T-helper 2 cell treated with Interferon-gamma antibody and Interleukin-4, amounts not matched to agents 100 ng/mL and 5 ng/mL, for 36 hours (primary cell): ENCODE data around the gene ZCRB1. TPM values are rescaled to one million over a fixed set of nuclear protein-coding genes. Genes with fewer than 3 reads are reported as not detected.

ENCODE experiments used
- intact Hi-C: fragments of 100-400 bp; cut with micrococcal nuclease; formaldehyde crosslinking; loops from one replicate; pipeline ENCODE4 v1.15.1; 2023
- total RNA-seq: library from RNA; stranded (reverse); gene quantifications from 2 replicates; pipeline ENCODE4 v1.2.3, GENCODE V29; 2022

The ZCRB1 gene
- total RNA-seq, 1 donor from 2014 or later = 45.5 TPM

DNA sequence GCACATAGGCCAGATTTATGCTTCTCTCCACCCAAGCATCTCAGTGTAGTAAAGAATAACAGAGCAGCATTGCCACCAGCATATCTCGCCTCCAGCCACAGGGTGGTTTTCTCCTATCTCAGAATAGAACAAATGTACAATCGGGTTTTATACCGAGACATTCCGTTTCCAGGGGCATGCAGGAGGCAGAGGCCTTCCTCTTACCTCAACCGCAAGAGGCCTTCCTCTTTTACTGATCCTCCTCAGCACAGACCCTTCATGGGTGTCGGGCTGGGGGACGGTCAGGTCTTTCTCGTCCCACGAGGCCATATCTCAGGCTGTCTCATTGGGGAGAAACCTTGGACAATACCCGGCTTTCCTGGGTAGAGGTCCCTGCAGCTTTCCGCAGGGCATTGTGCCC lies 4.2 kb upstream of the ZCRB1 start:
- intact Hi-C loops = loop anchor here (5.0 kb wide), 1 partner anchor 42 kb away; no protein-coding TSS in a partner anchor

DNA sequence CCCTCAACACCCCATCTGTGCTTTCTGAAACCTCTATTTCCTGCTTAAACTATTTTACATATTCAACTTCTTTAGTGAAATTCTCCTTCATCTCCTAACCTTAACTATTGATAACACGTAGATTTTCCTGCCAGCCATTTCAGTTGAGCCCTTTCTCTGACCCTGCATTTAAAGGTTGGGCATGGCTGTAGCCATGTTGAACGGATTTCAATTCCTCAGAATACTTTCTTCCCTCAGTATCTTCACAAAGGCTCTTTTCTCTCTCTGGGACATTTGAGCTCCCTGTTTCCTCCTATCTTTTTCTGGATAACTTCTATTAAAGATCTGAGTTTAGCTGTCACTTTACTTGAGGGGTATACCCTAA lies 1.3 kb upstream of the ZCRB1 start:
- intact Hi-C loops = loop anchor here (2.0 kb wide), 3 partner anchors 182 to 1480 kb away; partner anchors contain the start of genes GXYLT1 and TWF1

DNA sequence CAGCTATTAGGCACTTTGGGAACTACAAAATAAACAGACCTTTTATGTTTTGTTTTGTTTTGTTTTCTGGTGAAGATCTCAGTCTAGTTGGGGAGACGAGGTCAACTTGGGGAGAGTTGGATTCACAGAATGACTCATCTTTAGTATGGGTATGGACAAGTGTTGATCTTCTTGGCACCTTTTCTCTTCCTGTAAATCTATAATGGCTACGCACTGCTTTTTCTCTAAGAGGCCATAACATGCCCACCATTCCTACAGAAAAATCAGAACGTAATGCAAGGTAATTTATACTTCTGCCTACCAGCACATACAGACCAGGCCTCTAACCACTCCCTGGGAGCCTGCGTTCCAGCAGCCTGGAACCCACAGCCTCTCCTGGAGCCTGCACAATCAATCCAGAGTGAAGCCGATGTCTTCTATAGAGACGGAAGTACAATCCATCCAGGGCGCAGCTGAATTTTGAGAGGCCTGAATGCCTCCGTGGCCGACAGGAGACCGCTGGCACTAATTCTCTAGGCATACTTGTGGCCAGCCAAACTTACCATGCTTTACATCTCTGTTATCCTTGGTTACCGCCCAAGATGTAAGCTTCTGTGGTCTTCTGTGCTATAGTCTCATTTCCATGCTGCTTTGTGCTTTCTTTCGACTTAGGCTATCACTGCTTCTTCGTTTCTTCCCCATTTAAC lies 790 bp upstream of the ZCRB1 start:
- intact Hi-C loops = loop anchor here (1.0 to 2.0 kb wide), 4 partner anchors 88 to 1480 kb away; partner anchors contain the start of genes GXYLT1, TWF1 and YAF2

DNA sequence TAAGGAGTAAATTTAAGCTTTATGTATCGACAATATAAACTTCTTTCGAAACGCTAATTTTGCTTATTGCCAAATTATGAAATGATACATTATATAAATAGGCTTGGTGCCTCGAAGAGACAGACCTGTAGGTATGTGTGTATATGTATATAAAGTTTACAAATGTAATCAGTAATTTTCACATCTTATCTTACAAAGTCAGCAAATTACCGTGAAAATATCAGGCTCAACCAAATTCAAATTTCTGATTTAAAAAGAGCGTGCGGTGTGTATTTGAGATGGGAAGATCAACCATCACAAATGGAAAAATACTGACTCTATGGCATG lies 605 bp downstream of the ZCRB1 start:
- intact Hi-C loops = no loop called here

DNA sequence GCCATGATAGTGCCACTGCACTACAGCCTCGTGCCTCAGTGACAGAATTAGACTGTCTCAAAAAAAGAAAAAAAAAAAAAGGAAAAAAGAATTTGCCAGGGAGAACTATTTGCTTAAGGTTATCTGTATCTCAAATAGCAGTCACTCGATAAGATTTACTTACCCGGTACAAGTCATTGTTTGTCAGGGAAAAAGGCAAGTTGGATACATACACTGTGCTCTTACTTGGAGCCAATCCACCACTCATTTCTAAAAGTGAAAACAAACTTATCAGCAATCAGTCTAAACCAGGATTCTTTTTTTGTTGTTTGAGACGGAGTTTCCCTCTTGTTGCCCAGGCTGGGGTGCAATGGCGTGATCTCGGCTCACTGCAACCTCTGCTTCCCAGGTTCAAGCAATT lies 2.0 kb downstream of the ZCRB1 start:
- intact Hi-C loops = no loop called here

DNA sequence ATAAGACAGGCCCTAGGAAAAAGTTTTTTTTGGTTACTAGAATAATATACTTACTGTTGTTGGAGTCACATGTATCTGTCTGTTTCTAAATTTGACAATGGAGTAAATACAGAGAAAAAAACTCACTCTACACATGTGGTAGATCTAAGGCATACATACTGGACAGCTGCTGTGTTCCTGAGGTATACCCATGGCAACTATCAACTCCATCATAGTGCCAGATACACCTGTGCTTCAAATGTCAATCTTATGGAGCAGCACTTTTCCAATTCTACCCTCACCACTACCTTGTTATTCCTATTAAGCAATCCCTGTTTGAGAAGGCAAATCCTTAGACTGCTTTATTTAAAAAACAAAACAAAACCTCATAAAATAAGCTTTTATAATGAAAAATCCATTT lies 3.3 kb downstream of the ZCRB1 start:
- intact Hi-C loops = no loop called here

DNA sequence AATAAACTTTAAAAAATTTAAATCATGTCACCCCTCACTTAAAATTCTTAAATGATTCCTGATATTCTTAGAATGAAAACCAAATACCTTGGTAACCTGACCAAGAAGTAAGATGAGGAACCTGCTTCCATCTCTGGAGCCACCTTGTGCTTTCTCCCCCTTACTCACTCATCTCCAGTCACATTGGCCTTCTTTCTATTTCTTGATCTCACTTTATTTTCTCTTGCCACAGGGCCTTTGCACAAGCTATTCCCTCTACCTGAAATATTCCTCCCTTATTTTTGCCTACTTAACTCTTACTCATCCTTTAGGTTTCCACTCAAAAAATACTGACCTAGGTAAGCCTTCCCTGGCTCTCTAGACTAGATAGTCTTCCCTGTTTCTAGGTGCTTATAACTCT lies 5.1 kb downstream of the ZCRB1 start:
- intact Hi-C loops = no loop called here

DNA sequence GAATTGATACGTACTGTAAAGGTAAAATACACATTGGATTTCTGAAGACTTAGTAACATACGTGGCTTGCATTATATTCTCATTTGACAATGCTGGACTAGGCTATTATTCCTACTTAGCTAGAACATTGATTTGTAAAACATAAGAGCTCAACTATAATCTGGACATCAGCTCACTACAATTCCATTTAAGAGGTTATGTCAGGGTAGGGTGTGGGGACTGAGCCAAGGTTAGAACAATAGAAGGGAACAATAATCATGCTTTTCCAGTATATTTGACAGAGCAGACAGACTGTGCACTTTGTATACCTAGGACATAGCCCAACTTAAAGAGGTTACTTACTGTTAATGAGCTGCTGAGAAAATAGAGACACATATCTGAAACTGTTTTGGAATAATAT lies 10.8 kb downstream of the ZCRB1 start:
- intact Hi-C loops = no loop called here

DNA sequence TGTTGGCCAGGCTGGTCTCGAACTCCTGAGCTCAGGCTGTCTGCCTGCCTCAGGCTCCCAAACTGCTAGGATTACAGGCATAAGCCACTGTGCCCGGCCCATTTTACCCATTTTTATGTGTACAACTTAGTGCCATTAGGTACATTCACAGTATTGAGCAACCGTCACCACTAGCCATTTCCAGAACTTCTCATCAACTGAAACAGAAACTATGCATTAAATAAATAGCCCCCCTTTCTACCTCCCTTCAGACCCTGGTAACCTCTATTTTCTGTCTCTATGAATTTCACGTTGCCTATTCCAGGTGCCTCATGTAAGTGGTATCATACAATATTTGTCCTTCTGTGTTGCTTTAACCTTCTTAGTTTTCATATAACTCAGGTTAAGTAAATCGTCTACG lies 15.9 kb downstream of the ZCRB1 start:
- intact Hi-C loops = no loop called here

DNA sequence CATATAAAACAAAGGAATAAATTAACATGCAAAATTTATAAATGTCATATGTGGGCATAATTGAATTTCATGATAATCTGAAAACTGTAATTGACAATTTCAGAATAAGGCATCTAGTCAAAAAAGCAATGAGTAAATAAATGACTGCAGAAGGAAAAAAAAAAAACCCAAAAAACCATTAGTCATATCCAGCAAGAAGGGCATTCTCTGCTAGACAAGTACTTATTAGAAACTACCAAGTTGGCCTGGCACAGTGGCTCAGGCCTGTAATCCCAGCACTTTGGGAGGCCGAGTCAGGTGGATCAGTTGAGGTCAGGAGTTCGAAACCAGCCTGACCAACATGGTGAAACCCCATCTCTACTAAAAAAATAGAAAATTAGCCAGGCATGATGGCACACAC lies 17.5 kb downstream of the ZCRB1 start:
- intact Hi-C loops = no loop called here

DNA sequence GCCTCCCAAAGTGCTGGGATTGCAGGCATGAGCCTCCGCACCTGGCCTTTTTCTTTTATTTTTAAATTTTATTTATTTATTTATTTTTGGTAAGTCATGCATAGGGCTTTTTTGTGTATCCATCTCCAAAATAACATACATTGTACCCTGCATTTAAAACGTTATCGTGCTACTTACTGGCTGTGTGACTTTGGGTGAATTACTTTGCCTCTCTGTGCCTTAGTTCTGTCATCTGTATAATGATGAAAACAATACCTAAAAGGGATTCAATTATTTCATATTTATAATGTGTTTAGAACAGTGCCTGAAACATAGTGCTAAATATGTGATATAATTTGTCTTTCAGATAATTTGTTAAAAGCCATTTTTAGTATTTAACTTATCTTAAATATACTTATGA lies 19.6 kb downstream of the ZCRB1 start:
- intact Hi-C loops = no loop called here

DNA sequence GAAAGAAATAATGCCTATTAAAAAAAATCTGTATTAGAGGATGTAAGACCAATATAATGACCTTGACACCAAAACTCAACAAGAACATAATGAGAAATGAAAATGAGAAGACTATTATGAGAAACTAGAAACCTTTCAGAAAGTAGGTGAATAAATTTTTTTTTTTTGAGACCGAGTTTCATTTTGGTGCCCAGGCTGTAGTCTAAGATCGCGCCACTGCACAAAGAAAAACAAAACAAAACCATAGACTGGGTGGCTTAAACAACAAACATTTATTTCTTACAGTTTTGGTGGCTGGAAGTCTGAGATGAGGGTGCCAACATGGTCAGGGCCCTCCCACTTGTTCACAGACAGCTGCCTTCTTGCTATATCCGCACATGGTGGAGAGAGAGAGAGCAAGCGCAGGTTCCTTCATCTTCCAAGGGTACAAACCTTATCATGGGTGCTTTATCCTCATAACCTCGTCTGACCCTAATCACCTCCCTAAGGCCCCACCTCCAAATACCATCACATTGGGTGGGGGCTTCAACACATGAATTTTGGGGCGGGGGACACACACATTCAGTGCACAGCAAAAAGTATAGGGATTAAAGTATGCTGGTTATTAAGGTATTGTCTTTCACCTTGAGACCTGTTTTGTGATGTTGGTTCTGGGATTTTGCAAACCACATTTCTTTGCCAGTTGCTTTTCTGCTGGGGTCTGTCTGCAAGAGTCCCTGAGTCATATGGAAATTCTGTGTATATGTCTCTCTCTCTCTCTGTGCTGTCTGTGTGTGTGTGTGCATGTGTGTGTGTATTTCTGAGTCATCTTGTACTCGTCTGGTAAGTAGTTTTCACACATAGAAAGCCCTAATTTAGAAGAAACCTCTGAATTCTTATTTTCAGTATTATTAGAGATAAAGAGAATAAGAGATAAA lies 26.2 kb downstream of the ZCRB1 start:
- intact Hi-C loops = no loop called here

DNA sequence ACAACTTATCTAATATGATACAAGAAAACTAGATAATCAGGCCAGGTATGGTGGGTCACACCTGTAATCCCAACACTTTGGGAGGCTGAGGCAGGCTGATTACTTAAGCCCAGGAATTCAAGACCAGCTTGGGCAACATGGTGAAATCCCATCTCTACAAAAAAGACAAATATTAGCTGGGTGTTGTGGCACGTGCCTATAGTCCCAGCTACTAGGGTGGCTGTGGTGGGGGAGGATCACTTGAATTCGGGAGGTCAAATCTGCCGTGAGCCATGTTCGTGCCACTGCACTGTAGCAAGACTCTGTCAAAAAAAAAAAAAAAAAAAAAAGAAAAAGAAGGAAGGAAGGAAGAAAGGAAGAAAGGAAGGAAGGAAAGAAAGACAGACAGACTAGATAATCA lies 27.0 kb downstream of the ZCRB1 start:
- intact Hi-C loops = no loop called here

DNA sequence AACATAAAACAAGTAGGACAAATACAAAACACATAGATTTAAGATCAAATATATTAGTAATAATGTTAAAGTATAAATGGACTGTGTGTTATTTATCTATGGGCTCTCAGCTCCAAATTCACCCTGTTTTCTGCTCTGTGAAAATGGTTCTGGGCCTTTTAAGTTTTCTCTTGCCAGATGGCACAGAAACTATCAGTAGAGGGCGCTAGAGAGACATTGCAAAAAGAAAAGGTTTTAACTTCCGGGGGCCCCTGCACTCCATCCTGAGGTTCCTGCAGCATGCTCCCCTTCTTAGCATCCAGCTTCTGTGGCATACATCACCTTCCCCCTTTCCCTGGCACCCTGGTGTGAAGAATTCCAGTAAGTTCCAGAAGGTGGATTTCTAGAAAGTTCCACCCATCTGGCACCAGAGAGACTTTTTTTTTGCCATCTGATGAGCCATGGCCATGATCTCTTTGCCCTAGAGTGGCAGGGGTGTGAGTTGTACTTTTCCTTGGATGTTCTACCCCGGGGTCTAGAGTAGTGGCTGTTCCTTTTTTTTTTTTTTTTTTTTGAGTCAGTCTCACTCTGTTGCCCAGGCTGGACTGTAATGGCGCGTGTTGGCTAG lies 29.3 kb downstream of the ZCRB1 start:
- intact Hi-C loops = no loop called here

DNA sequence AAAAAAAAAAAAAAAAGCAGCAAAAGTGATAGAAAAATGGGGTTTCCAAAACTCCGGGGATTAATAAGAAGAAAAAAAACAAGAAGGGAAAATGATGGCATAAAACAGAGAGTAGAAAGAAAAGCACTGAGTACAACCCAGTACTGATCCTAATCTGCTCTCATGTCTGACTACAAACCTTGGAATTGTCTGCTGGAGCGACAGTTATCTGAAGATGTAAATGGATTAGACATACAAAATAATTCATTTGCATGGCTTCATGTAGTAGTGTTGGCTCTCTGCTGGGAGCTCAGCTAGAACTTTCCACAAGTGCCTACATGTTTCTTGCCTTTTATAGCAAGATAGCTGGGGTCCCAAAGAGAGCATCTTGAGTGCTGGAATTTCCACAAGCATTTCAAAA lies 34.2 kb downstream of the ZCRB1 start:
- intact Hi-C loops = no loop called here

DNA sequence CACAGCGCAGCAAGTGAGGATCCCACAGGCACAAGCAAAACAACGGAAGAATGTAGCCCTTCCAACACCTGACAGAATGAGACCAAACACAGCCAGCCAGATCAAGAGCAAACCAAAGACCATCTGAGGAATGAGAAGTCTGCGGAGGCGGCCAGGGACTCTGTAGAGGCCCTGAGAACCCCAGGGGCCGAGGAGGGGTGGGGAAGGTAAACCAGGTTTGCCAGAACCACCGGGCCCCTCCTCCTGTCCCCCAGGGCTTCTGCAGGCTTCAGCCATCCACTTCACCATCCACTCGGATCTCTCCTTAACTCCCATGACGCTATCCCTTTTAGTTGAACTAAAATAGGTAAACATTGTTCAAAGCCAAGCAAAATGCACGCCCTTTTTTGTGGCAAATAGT lies 37.4 kb downstream of the ZCRB1 start:
- intact Hi-C loops = no loop called here

DNA sequence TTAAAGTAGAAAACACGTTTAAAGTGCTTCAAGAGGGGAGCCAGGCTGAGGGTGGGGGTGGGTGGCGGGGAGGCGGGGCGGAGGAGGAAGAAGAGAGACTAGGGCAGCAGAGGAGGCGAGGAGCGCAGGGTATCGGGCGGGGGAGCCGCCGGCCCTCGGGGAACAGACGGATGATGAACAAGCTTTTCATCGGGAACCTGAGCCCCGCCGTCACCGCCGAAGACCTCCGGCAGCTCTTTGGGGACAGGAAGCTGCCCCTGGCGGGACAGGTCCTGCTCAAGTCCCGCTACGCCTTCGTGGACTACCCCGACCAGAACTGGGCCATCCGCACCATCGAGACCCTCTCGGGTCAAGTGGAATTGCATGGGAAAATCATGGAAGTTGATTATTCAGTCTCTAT lies 39.2 kb downstream of the ZCRB1 start:
- intact Hi-C loops = no loop called here

DNA sequence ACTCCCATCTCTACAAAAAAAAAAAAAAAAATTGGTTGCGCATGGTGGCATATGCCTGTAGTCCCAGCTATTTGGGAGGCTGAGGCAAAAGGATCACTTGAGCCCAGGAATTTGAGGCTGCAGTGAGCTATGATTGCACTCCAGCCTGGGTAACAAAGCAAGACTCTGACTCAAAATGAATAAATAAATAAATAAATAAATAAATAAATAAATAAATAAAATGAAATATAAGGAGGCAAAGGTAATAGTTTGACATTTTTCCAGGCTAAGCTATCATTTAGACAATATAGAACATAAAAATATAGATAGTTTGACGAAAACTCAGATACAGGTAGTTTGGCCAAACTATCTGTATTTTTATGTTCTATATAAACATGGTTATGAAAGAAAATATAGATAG lies 40.5 kb downstream of the ZCRB1 start:
- intact Hi-C loops = no loop called here

DNA sequence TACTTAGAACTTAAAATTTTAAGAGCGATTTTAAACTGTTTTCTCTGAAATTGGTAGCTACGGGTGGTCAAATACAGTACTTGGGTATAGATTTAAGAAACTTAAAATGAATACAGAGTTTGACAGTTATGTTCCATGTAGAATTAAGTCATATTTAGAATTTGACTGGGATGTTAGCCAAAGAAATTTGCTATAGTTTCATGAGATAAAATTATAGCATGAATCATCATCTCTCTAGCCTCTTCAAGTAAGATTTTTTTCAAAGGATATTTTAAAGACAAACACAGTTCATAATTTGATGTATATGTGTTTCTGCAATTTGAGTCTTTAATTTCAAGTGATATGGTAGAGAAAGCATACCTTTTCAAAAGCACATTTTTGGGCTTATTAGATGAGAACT lies 41.0 kb downstream of the ZCRB1 start:
- intact Hi-C loops = no loop called here

DNA sequence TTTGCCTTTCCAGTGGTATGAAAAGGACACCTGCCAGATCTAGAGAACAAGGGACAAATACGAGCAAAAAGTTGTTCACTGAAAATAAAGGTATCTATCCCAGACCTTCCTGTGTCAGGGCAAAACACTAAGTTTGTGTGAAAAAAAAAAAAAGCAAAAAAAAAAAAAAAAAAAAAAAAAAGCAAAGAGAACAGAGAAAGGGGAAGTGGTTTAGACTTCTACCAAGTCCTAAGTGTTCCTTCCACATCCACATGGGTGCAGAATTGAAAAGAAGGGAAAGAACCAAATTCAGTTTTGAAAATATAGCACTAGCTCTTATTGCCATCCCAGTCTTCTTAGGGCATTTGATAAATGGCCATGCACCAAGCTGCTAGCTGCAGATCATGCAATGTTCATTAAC lies 41.7 kb downstream of the ZCRB1 start:
- intact Hi-C loops = no loop called here

DNA sequence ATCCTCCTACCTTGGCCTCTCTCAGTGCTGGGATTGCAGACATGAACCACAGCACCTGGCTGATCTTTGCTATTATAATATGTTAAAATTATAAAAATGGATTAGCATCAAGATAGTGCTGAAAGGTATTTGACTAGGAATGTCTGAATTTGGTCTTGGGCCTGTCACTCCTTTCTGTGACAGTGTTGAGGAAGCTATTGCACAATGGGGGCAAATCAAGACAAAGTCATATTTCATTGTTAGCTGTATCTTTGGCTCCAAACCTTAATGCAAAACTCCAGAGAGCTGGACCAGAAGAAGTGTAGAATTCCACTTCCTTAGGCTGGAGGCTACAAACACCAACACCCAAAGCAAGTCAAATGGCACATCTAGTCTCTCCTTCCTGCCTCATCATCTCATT lies 42.2 kb downstream of the ZCRB1 start:
- intact Hi-C loops = no loop called here

DNA sequence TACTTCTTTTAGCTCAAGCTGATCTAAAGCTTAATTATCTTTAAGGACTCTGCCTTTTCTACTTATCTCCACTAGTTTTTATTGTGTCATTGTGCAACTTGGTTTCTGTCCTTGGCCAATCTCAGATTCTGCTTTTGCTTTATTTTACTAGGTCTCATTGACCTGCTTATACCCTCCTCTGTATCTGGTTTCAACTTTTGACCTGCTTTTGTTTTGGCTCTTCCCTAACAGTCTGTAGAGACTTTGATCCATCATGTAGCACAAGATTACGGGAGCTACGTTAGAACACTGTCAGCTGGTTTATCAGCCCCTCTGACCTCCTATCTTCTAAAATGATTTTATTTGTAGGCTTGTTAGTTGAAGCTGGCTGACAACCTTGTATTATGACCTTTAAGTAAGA lies 43.6 kb downstream of the ZCRB1 start:
- intact Hi-C loops = no loop called here
